ENCODE measurements around the gene ACBD3.
A peak's percentile ranks its signal among the peaks of the same experiment; 100 is the strongest.
"Not testable (repeated sequence)": the region's sequence is repeated elsewhere in the genome, so short reads cannot be mapped to it uniquely, and the experiment has no call there.

ACBD3 gene

DNA sequence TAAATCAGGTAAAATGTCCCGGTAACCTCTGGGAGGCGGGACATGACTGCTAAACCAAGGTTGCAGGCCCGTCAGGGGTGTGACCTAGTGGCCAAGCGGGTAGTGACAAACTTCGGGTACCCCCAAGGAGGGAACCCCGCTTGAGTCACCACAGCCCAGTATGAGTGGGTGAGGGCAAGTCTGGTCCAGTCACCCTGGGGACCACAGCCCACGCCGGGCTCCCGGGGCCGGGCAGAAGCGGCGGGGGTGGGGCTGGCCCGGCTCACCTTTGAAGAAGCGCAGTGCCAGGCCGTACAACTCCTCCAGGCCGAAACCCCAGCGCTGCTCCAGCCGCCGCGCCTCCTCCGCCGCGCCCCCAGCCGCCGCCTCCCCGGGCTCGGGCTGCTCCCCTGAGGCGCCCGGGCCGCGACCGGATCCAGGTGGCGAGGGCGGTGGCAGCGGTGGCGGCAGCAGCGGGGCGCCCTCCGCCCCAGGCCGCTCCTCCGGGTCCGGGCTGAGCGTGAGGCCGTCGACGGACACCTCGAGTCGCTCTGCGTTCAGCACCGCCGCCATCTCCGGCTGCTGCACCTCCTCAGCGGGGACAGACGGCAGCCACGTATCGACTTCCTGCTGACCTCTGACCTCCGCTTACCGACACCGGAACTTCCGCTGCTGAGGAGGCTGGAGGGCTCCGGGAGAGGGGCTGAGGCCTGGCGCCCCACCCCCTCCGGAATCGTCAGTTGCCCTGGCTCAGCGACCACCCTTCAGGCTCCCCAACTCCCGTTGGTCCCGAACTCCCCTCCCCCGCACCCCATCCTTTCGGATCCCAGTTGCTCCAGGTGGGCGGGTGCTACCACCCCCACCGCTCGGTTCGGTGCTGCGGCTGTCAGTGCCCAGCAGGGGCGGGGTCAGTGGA is at the start of gene ACBD3:
Gene ACBD3, minus strand, starts transcription at position 618 of the 895 bp plus-strand sequence. Its CDS starts 66 bp downstream, at position 552.
- peak; percentile 80 for DNase-seq

DNA sequence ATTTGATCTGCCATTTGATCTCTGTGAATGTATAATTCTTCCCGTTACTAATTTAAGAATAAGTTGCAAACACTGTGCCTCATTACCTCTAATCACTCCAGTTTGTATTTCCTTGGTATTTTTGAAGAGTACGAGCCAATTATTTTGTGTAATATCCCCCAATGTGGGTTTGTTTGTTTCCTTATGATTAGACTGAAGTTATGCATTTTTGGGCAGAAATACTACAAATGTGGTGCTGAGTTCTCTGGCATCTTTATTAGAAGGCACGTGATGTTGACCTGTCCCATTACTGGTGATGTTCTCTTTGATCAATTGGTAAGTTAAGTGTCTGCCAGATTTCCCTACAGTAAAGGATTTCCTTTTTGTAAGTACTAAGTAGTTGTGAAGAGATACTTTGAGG is 47.3 kb upstream of the ACBD3 start:
- no peak for DNase-seq

DNA sequence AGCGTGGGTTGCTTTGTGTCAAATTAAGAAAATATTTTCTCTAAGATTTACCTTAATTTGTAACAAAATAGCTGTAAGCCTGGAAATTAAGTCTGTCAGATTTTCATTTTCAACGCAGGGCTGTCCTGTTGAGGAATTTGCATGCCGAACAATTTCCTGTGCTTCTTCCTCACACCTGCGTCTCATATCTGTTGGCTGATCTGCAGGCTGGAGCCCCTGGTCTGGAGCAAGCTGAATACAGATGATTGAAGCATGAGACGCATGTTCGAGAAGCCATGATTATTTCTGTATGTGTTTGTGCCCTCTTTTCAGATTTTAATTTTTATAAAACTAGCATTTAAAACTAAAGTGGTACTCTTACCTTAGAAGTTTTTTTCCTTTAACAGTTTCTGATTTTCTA is 46.8 kb upstream of the ACBD3 start:
- no peak for DNase-seq

DNA sequence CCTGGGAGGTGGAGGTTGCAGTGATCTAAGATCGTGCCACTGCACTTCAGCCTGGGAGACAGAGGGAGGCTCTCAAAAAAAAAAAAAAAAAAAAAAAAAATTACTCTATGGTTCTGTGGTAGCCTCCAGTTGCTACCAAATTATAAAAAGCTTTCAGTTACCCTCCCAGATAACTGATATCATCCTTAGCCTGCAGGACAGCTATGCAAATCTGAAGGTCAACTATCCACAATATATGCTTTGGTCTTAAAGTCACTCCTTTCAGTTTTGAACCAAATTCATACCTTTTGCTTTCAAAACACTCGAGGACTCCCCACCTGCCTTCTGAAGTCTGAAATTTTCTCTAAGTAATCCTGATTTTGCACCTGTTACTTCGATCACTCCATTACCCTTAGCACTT is 40.1 kb upstream of the ACBD3 start:
- no peak for DNase-seq

DNA sequence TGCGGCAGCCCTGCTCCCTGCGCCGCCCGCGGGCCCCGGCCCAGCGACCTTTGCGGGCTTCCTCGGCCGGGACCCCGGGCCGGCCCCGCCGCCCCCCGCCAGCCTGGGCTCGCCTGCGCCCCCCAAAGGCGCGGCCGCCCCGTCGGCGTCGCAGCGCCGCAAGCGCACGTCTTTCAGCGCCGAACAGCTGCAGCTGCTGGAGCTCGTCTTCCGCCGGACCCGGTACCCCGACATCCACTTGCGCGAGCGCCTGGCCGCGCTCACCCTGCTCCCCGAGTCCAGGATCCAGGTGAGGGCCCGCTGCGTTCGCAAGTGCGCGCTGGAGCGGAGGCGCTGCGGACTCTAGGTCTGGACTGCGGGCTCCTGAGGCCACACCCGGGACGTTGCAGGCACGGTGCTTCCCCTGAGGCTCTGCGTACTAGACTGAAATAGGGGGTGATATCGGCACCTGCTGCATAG is 37.3 kb upstream of the ACBD3 start:
- peak; percentile 23 for DNase-seq

DNA sequence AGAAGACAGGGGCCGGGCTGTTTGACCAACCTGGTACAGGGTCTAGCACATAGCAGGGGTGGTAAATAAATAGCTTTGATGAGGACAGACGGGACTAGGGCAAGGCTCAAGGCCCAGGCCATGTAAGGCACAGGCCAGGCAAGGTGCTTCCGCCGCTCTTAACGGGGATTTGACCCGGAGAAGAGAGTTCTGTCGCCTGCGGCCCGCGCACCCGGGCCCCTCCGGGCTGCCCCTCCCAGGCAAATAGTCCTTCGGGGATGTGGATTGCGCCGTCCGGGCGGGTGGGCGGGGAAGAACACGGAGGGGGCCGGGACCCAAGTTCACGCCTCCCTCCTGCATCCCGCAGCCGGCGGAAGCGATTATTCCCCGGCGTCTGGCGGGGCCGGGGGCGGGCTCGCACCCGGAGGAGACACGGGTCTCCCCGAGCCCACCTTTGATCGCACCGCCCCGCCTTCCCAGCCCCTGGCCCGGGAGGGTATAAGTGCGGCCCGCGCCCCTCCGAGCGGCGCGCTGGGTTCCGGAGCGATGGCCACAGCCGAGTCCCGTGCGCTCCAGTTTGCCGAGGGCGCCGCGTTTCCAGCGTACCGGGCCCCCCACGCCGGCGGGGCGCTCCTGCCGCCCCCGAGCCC is 36.7 kb upstream of the ACBD3 start, which contains the start of gene MIXL1:
Gene MIXL1, plus strand, starts transcription at position 508 of the 629 bp plus-strand sequence. Its CDS starts 18 bp downstream, at position 526.
- DNase-seq = peak; percentile 22

DNA sequence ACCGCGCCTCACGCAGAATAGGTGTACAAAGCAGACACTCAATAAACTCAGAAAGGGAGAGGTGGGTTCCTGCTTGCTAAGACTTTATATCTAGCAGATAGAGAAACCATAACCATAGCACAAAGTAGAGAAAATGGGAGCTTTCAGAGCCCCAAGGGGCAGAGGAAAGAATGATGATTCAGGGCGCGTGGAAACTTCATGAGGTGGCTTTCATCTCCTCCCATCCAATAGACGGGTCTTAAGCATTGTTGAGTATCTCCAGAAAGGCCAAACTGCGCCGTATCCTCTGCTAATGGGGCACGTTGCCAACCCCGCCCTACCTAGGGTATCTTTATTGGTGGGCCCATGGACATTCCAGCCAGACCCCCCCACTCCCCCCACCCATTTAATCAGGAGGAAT is 36.1 kb upstream of the ACBD3 start:
- no peak for DNase-seq

DNA sequence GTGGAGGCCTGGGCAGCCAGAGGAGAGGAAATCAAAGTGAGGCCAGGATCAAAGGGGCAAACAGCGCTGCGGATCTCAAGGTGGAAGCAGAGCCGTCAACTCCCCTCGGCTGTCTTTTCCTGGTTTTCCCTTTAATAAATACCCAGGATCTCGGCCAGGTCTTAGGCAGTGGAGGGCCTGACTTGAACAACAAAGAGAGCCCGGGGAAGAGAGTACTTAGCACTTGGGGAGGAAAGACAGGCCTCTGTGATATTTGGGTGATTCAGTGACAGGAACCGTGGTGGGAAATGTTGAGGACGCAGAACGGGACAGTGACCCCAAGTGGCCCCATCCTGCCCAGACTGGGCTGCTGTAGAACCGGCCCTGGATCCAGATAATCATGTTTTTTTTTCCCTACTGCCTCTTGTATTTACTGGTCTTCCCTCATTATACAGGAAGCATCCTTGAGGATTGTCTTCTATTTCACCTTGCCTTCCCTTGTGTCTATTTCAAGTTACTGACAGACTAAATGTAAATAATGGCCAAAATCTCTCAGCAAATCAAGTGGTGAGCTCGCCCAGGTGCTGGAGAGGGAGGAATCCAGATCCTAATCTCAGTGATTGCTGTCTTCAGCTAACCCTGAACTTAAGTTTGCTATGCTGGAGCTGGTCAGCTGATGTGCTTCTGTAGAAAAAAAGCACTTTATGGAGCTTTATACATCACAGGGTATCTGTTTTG is 34.1 kb upstream of the ACBD3 start:
- DNase-seq = no peak

DNA sequence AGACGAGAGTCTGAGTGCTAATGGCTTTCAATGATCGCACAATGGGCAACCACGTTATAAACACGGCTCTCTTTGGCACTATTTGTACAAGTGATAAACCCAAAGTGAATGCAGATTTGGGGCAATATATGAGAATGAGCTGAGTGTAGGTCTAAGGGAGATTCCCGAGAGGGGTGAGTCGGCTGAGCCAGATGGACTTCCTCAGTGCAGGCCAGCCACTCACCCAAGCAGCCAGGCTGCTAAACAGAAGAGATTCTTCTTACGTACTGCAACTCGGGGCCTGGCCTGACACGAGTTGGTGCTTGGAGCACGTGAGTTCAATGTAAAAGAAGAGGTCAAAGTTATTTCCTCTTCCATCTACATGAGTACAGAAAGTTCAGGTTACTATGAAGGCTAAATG is 30.7 kb upstream of the ACBD3 start:
- DNase-seq = no peak

DNA sequence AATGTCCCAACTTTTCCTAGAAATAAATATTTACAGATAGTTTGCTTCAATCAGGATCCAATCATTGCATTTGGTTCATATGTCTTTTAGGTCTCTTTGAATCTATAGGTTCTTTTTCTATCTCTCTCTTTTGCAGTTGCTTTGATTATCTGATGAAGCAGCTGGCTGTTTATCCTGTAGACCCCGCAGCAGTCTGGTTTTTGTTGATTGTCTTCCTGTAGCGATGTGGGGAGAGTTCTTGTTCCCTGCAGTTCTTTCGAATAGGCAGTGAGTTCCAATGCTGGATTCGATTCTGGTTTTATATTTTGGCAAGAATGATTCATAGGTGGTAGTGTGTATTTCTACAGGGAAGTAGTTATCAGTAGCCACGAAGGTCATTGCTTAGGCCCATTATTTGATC is 29.5 kb upstream of the ACBD3 start:
- no peak for DNase-seq

DNA sequence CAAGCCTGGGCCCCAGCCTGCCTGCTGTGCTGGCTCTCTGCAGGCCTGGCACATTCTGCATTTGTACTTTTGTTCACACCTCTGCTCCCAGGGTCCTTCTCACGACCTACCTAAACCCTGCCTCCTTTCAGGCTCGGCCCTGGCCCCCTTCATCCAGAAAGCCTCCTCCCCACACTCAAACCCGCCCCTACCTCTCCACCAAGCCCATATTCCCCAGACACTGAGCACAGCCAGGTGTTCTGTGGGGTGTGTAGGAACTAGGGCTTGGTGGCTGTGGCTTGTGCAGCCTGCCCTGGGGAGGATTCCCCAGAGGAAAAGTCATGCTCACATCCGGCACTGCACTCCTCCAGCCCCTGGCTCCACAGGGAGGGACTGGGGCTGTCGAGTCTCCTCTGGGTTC is 28.7 kb upstream of the ACBD3 start:
- DNase-seq = no peak

DNA sequence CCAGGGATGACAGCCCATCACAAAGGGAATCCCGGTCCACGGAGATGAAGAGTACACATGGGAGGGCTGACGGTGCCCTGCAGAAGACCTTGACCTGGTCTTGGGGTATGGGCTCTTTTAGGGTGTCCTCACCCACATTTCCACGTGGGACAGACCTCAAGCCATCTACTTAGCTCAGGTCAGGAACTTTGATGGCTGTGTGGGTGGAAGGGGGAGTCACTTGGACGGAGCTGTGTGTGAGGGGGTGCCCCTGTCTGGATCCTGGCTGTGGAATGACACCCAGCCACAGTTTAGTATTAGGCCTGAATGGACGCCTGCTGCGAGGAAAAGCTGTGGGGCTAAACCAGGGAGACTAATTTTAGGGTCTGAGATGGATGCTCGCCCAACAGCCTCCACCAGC is 26.0 kb upstream of the ACBD3 start:
- DNase-seq = no peak

DNA sequence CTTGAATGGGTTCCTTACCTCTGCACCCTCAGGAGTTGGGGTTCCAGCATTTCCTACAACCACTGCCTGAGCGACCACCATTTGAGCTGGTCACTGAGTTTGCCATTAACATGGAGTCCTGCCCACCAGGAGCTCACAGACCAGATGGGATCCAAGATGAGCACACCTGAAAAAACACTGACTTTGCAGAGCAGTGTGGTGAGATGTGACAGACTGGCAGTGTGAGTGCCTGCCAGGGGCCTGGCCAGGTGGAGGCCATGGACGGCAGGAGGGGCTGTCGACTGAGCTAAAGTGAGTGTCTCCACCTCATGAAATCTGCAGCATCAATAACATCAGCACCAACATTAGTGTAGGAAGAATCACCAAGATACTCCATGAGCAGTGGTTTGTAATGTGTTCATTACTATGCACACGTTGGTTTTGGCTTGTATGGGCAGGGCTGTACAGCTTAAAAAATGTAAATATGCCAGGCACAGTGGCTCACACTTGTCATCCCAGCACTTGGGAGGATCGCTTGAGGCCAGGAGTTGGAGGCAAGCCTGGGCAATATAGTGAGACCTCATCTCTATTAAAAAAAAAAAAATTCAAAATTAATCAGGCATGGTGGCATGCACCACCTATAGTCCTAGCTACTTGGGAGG is 24.8 kb upstream of the ACBD3 start:
- no peak for DNase-seq

DNA sequence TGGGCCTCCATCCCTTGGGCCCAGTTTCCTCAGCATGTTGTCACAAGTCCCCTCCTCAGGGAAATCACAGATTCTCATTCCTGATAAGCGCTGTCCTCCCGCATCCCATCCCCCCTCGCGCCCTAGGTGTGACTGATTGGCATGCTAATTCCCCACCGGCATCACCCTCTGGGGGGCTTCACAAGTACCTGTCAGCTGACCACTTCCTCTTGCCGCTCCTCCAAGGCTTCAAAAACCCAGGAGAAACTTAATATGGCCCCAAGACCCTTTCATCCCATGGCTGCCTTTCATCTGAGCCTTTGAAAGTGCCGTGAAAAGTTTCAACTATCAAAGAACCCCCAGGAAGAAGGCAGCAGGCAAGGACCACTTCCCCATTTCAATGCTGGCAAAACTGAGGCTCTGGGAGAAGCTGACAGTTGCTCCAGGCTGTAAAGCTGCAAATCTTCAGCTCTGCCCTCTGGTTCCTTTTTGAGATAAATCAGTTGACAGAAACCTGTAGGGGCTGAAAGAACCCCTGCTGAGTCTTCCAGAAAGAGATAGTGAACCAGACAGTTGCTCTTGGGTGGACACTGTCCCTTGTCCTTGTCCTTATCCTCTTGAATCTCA is 24.1 kb upstream of the ACBD3 start:
- no peak for DNase-seq

DNA sequence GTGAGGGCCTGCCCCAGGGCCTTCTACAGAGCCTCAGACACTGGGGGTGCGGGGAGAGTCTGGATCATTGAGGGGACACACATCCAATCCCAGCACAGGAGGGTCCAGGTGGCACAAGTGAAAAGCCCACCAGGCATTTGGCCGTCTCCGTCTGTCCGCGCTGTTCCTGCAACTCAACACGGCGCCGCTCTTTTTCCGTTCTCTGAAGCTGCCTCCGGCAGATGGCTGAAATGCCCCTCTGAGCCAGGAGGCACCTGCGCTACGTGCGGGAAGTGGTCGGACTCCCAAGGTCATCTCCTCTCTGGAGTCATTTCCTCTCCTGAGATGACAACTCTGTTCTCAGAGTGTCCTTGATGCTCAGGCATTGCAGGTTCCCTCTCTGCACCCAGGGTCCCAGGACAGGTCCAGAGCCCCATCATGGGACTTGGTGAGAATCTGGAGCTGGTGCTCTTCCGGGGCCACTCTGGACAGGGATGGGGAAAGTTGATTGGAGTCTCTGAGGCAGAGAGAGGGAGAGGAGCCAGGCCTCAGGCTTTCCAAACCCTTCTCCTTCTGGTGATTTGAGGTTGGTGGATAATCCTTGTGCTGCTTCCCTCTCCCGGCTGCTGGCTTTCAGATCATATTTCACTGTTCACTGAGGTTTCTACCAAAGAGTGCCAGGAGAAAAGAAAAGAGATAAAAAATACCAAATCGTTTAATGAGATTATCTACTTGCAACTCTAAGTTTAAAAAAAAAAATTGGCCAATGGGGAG is 22.9 kb upstream of the ACBD3 start:
- DNase-seq = no peak

DNA sequence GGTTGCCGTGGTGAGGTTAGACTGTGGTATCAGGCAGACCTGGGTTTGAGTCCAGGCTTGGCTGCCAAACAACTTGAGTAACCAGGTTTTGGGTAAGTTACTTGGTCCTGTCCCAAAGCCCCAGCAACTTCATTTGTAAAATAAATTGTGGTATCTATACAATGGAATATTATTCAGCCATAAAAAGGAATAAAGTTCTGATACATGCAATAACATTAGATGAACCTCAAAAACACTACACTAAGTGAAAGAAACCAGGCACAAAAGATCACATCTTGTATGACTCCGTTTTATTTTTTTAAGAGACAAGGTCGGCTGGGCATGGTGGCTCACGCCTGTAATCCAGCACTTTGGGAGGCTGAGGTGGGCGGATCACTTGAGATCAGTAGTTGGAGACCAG is 20.5 kb upstream of the ACBD3 start:
- DNase-seq = no peak

DNA sequence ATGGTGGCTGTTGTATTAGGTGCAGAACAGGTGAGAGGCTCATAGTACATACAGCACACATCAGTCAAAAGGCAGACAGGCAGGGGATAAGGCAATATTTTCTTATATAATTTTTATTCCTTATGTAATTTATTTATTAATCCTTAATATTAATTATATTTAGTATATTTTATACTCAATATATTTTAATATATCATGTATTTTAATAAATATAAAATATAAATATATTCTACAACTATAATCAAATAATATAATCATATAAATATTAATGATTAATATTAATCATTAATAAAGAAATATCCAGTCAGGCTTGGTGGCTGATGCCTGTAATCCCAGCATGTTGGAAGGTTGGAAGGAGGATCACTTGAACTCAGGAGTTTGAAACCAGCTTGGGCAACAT is 17.7 kb upstream of the ACBD3 start:
- no peak for DNase-seq

DNA sequence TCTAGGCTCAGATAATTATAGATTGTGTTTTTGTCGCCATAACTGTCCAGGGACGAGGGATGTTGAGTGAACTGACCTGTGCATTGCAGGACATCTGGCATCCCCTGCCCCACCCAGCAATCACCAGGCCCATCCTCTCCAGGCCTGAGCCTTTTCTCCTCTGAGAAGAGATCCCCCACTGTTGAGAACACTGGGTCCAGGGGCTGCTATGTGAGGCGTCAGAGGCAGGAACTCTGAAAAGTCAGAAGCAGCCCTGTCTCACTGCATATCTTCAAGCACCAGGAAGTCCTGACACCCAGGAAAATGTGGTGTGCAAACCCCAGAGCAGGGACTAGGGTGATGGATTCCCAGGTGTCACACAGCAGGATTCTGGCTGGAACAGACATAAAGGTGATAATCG is 17.1 kb upstream of the ACBD3 start:
- no peak for DNase-seq

DNA sequence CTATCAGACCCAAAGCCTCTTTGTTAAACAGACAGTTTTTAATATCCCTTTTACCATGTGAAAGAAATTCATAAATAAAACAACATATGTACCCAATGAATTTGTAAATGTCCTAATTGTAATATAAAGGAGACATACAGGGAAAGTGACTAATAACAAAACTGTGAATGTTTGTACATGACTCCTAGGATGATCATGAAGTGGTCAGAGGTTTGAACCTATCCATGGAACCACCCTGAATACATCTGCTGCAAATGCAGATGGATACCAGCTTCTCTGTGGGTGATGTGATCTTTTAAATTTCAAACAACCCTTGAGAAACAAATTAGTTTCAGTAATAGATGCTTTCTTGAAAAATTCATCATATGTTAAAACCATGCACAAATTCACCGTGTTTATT is 16.7 kb upstream of the ACBD3 start:
- no peak for DNase-seq

DNA sequence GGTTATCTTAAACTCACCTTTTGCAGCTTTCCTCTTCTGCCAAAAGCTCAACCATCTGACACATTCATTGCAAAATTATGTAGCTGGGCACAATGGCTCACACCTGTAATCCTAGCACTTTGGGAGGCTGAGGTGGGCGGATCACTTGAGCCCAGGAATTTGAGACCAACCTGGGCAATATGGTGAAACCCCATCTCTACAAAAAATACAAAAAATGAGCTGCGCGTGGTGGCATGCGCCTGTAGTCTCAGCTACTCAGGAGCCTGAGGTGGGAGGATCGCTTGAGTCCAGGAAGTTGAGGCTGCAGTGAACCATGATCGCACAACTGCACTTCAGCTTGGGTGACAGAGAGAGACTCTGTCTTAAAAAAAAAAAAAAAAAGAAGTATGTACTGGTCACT is 16.1 kb upstream of the ACBD3 start:
- not testable (repeated sequence) for DNase-seq

DNA sequence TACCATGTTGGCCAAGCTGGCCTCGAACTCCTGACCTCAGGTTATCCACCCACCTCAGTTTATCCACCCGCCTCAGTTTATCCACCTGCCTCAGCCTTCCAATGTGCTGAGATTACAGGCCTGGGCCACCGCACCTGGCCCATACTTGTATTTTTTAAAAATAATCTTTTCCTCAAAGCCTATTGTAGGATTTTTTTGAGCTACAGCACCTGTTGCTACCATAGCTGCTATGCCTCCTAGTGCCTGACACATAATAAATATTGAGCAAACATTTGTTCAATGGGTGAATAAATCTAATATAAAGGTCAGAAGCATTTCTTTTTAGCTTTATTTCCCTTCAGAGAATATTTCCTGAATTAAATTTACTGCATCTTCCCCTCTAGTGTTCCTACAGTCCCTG is 15.7 kb upstream of the ACBD3 start:
- DNase-seq = no peak

DNA sequence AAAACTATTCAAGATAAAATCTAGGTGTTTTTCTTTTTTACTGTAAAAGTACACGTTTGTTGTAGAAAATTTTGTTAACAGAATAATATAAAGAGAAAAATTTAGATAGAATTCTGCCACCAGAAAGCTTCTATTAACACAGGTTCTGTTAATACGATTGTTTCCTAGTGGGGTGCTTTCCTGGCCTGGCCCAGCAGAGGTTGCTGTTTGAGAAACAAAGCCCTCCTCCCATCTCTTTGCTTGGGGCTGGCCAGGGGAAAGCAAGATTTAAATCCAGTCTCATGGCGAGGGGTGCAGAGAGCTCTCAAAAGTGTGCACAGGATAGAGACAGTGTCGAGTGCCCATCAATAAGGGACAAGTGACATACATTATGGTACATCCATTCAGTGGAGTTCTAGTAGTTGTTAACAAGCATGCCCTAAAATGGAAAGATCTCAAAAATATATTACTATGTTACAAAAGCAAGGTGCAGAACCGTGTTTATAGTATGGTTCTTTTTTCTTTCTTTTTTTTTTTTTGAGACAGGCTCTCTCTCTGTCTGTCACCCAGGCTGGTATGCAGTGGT is 14.6 kb upstream of the ACBD3 start:
- DNase-seq = no peak

Measured in activated CD8-positive, alpha-beta memory T cell treated with anti-CD3 and anti-CD28 coated beads, Interleukin-2, amount 50 U/mL, for 4 hours (primary cell).